ENCODE results near the gene RPN1. TPM values are rescaled to one million over a fixed set of nuclear protein-coding genes. Genes with fewer than 3 reads are reported as not detected.

The RPN1 gene
- total and polyA plus RNA-seq, 4 donors = 132 to 407 (median 249) TPM

Other genes starting within 250 kb of the RPN1 start
- not detected for gene DNAJB8, start 183.9 kb downstream of the RPN1 start, total RNA-seq
- gene DNAJB8, start 183.9 kb downstream of the RPN1 start, polyA plus RNA-seq = not detected
- 1 to 10 TPM in 1 of 2 donors, under 1 TPM in 1; 0.25 to 2.8 TPM for gene GATA2, start 157.6 kb downstream of the RPN1 start, total RNA-seq
- gene GATA2, start 157.6 kb downstream of the RPN1 start, polyA plus RNA-seq = under 1 TPM; 0.28 to 0.80 TPM
- gene RAB7A, start 75.4 kb upstream of the RPN1 start, total RNA-seq = 10 to 100 TPM; 34.6 to 39.1 TPM
- gene RAB7A, start 75.4 kb upstream of the RPN1 start, polyA plus RNA-seq = 10 to 100 TPM; 87.7 to 90.6 TPM
- 10 to 100 TPM; 29.0 to 35.8 TPM for gene ACAD9, start 228.8 kb upstream of the RPN1 start, total RNA-seq
- gene ACAD9, start 228.8 kb upstream of the RPN1 start, polyA plus RNA-seq = 10 to 100 TPM; 18.3 to 25.3 TPM